VCaP (cell line): Measurements from ENCODE around the gene GALNT4.

ENCODE experiments used
- H3K27ac ChIP-seq: fragments of 450-650 bp; 2 replicates; pipeline ENCODE4 v1.5.1; 2017
- TF ChIP-seq, protein P1 (sequence below): fragments of 450-650 bp; conservative IDR thresholded peaks from 2 replicates; pipeline ENCODE4 v1.5.1; 2017; ENCODE audit warnings: mild to moderate bottlenecking, moderate library complexity

The GALNT4 gene

DNA sequence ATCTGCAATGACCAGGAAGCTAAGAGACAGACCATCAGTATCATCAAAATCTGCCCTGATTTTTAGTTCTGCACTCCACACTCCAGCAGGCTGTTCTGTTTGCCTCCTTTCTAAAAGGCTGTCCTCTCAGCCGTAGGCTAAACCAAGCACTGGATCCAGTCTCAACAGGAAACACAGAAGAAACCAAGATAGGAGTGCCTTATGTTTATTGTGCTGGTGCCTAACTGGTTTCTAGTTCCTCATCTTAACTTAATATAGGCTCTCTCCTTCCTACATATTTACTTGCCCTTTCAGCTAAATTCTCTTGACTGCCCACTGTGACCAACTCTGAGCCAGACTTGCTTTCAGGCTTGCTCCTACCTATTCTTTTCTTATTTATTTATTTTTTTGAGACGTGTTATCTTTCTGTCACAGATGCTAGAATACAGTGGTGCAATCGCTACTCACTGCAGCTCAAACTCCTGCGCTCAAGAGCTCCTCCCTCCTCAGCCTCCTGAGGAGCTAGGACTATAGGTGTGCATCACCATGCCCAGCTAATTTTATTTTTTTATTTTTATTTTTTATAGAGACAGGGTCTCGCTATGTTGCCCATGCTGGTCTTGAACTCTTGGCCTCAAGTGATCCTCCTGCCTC lies 30.8 kb downstream of the GALNT4 start:
- no peak overlapping the region for H3K27ac ChIP-seq

DNA sequence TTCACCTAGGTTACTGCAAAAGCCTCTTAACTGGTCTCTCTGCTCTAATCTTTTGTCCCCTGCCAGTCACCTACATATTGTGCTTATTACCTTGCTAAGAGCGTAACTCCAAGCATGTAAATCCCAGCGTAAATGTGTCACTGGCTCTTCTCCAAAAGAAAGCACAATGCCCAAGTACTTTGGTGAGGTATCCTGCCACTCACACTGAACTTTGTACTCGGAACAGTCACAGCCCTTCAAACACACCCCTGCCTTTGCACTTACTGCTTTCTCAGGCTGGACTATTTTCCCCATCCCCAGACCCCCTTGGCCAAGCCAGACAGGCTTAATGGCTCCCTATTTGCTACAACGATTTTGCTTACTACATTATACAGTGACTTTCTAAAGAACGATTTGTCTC lies 31.7 kb downstream of the GALNT4 start:
- TF ChIP-seq, protein P1, sequence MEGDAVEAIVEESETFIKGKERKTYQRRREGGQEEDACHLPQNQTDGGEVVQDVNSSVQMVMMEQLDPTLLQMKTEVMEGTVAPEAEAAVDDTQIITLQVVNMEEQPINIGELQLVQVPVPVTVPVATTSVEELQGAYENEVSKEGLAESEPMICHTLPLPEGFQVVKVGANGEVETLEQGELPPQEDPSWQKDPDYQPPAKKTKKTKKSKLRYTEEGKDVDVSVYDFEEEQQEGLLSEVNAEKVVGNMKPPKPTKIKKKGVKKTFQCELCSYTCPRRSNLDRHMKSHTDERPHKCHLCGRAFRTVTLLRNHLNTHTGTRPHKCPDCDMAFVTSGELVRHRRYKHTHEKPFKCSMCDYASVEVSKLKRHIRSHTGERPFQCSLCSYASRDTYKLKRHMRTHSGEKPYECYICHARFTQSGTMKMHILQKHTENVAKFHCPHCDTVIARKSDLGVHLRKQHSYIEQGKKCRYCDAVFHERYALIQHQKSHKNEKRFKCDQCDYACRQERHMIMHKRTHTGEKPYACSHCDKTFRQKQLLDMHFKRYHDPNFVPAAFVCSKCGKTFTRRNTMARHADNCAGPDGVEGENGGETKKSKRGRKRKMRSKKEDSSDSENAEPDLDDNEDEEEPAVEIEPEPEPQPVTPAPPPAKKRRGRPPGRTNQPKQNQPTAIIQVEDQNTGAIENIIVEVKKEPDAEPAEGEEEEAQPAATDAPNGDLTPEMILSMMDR = no peak
- H3K27ac ChIP-seq = no peak overlapping the region

More for the DNA sequence above, 30.8 kb downstream of the GALNT4 start:
- TF ChIP-seq, protein P1 = no peak

DNA sequence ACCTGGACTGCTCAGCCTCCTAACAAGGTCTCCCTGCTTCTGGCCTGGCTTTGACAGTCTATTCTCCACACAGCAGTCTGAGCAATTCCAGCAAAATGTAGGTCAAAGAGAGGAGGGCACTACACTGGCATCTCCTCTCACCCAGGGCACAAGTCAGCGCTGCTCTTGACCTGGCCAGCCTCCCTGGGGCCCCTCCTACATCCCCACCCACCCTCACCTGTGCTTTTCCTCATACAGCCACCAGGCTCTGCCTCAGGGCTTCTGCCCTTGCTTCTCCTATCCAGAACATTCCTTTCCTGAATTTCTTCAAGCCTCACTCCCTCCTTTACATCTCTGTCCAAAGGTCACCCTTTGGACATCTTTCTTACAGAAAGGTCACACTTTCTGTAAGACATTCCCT lies 33.7 kb downstream of the GALNT4 start:
- TF ChIP-seq, protein P1 = no peak
- H3K27ac ChIP-seq = no peak overlapping the region

DNA sequence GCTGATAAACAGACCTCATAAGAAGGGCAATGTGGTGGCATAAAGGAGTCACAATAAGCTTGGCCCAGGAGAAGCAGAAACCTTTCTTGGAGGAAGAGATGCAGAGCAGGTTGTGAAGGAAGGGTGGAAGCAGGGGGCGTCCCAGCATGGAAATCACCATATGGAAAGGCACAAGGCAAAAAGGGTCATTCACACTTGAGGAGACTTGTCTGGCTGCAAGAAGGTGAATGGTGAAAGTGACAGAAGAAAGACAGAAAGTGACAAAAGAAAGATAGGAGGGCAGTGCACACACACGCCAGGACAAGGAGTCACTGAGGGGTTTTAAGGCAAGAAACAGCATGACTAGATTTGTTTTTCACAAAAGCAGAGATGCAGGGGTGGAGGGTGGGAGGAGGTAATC lies 38.3 kb downstream of the GALNT4 start:
- H3K27ac ChIP-seq = no peak overlapping the region
- TF ChIP-seq, protein P1 = no peak

DNA sequence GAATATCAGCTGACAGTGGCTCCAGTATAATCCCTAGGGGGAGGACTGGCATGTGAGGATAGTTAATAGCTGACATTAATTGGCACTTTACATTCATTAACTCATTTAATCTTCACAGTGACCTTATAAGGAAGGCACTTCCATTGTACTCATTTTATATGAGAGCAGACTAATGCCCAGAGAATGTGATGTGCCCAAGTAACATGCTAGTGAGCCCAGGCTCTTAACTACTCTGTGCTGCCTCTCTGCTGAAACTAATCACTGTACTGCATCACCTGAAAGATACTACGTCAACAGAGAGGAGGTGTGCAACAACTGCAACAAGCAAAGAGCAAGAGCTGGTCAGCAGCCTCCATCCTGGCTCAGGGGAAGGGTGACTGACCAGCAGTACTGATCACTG lies 40.1 kb downstream of the GALNT4 start:
- TF ChIP-seq, protein P1 = no peak
- H3K27ac ChIP-seq = no peak overlapping the region

DNA sequence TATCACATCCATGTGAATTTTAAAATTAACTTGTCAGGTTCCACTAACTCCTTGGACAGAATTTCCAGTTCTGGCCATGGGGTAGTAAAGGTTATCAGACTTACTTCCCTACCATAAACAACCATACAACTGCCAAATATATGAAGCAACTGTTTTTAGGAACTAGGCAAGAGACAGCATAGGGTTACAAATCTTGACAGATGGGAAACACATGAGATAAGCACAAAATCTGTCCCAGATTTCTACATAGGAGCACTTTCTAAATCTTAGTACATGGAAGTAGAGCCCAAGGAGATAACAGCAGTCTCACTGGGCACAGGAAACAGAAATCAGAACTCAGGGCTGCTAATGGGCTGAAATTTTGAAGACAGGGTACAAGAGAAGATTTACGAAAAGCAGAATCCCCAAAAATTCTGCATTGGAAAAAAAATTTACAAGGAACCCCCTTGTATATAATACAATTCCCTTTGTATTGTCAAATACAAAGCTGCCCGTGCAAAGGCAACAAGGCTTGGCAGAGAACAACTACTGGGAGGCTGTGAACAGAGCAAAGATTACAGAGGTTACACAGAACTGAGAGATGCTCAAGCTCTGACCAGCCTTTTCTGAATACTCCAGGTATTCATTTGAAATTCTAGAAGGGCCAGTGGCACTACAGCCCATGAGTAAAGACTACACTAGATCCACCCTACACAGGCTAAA lies 43.2 kb downstream of the GALNT4 start:
- TF ChIP-seq, protein P1 = no peak
- no peak overlapping the region for H3K27ac ChIP-seq

DNA sequence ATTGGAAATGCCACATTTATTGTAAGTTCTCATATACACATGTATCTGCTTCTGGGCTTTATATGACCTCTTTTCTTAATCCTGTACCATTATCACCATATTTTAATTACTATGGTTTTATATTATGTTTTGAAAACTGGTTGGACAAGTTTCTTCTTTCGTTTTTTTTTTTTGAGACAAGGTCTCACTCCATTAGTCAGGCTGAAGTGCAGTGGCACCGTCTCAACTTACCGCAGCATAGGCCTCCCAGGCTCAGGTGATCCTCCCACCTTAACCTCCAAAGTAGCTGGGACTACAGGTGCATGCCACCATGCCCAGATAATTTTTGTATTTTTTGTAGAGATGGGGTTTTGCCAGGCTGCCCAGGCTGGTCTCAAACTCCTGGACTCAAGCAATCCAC lies 44.6 kb downstream of the GALNT4 start:
- no peak overlapping the region for H3K27ac ChIP-seq
- TF ChIP-seq, protein P1 = no peak
